WTC11 (cell line): Measurements from ENCODE around the gene NHLRC2.

Source experiments
- ATF1 ChIP-seq: sonication (generic); formaldehyde crosslinking; IDR thresholded peaks from 2 replicates; pipeline ENCODE4 v1.8.1; 2023; ENCODE audit warnings: mild to moderate bottlenecking, moderate library complexity, missing genetic modification reagents
- EMX1 ChIP-seq: fragments of 250-450 bp; sonication (Bioruptor Pico); IDR thresholded peaks from 2 replicates; pipeline ENCODE4 v1.8.0; 2021; ENCODE audit warnings: mild to moderate bottlenecking
- ETV6 ChIP-seq: sonication (generic); formaldehyde crosslinking; IDR thresholded peaks from 2 replicates; pipeline ENCODE4 v1.8.1; 2022; ENCODE audit warnings: mild to moderate bottlenecking, missing genetic modification reagents
- FOXK1 ChIP-seq: sonication (generic); formaldehyde crosslinking; IDR thresholded peaks from 2 replicates; pipeline ENCODE4 v1.8.0; 2022; ENCODE audit warnings: mild to moderate bottlenecking, moderate library complexity, missing genetic modification reagents
- JUN ChIP-seq: sonication (generic); formaldehyde crosslinking; IDR thresholded peaks from 2 replicates; pipeline ENCODE4 v1.8.0; 2023; ENCODE audit warnings: mild to moderate bottlenecking, missing genetic modification reagents
- TEAD4 ChIP-seq: sonication (generic); formaldehyde crosslinking; IDR thresholded peaks from 2 replicates; pipeline ENCODE4 v1.8.0; 2022; ENCODE audit warnings: mild to moderate bottlenecking, missing genetic modification reagents
- ZNF121 ChIP-seq: sonication (generic); formaldehyde crosslinking; IDR thresholded peaks from 2 replicates; pipeline ENCODE4 v1.8.0; 2023; ENCODE audit warnings: missing genetic modification reagents
- ZNF671 ChIP-seq: fragments of 250-450 bp; sonication (Bioruptor Pico); IDR thresholded peaks from 2 replicates; pipeline ENCODE4 v1.8.0; 2021; ENCODE audit warnings: mild to moderate bottlenecking
- TF ChIP-seq, protein P1 (sequence below): fragments of 200-600 bp; IDR thresholded peaks from 2 replicates; pipeline ENCODE4 v1.8.0; 2022; ENCODE audit warnings: antibody characterized with exemption
- TF ChIP-seq, protein P2 (sequence below): sonication (generic); formaldehyde crosslinking; IDR thresholded peaks from 2 replicates; pipeline ENCODE4 v1.8.1; 2022; ENCODE audit warnings: low read depth, missing genetic modification reagents, borderline replicate concordance
- TF ChIP-seq, protein P3 (sequence below): sonication (generic); formaldehyde crosslinking; IDR thresholded peaks from 2 replicates; pipeline ENCODE4 v1.8.0; 2022; ENCODE audit warnings: mild to moderate bottlenecking, missing genetic modification reagents

DNA sequence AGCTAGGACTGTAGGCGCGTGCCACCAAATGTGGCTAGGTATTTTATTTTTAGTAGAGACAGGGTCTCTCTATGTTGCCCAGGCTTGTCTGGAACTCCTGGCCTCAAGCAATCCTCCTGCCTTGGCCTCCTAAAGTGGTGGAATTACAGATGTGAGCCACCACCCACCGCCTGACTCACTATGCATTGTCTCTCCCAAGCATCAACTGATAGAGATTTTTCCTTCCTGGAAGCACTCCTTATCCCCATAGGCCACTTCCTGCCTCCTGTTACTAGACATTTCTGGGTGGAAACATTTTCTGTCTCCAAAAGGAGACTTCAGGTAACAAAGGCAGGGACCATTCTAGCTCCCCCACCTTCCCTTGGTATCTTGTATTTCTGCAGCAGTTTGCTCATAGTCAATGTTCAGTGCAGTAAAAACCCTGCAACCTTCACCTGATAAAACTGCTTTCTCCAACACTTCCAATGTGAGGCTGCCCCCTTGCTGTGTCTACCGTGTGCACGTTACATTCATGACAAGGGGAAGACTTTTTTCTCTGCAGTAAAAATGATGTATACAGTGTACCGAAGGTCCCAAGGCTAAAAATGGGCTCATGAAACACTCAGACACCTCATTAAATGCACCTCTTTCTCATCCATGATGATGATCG is 84.9 kb downstream of the NHLRC2 start:
- TF ChIP-seq, protein P1, sequence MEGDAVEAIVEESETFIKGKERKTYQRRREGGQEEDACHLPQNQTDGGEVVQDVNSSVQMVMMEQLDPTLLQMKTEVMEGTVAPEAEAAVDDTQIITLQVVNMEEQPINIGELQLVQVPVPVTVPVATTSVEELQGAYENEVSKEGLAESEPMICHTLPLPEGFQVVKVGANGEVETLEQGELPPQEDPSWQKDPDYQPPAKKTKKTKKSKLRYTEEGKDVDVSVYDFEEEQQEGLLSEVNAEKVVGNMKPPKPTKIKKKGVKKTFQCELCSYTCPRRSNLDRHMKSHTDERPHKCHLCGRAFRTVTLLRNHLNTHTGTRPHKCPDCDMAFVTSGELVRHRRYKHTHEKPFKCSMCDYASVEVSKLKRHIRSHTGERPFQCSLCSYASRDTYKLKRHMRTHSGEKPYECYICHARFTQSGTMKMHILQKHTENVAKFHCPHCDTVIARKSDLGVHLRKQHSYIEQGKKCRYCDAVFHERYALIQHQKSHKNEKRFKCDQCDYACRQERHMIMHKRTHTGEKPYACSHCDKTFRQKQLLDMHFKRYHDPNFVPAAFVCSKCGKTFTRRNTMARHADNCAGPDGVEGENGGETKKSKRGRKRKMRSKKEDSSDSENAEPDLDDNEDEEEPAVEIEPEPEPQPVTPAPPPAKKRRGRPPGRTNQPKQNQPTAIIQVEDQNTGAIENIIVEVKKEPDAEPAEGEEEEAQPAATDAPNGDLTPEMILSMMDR = no peak
- TF ChIP-seq ZNF121 (CRISPR knock-in tag) (no peak), ZNF671 (CRISPR knock-in tag) (no peak), ATF1 (CRISPR knock-in tag) (no peak), FOXK1 (CRISPR knock-in tag) (no peak), ETV6 (CRISPR knock-in tag) (no peak), TEAD4 (CRISPR knock-in tag) (no peak), JUN (no peak), EMX1 (CRISPR knock-in tag) (no peak)
- TF ChIP-seq, protein P2, sequence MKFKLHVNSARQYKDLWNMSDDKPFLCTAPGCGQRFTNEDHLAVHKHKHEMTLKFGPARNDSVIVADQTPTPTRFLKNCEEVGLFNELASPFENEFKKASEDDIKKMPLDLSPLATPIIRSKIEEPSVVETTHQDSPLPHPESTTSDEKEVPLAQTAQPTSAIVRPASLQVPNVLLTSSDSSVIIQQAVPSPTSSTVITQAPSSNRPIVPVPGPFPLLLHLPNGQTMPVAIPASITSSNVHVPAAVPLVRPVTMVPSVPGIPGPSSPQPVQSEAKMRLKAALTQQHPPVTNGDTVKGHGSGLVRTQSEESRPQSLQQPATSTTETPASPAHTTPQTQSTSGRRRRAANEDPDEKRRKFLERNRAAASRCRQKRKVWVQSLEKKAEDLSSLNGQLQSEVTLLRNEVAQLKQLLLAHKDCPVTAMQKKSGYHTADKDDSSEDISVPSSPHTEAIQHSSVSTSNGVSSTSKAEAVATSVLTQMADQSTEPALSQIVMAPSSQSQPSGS (CRISPR knock-in tag) = no peak
- TF ChIP-seq, protein P3, sequence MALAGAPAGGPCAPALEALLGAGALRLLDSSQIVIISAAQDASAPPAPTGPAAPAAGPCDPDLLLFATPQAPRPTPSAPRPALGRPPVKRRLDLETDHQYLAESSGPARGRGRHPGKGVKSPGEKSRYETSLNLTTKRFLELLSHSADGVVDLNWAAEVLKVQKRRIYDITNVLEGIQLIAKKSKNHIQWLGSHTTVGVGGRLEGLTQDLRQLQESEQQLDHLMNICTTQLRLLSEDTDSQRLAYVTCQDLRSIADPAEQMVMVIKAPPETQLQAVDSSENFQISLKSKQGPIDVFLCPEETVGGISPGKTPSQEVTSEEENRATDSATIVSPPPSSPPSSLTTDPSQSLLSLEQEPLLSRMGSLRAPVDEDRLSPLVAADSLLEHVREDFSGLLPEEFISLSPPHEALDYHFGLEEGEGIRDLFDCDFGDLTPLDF = no peak
